Measurements from ENCODE around the gene TUBB6.

Gene TUBB6

DNA sequence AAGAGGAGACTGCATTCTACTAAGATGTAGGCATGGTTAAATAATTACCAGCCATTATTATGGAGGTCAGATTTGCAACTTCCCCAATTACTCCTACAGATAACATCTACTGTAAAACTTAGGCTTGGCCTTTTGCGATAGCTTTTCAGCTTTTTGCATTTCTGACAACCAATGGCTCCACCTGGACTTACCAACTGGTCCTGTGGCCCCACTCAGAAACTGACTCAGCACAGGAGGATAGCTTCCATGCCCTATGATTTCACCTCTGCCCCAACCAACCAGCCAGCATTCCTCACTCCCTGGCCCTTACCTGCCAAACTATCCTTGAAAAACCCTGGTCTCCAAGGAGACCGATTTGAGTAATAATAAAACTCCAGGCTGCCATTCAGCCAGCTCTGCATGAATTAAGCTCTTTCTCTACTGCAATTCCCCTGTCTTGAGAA, 28.2 kb downstream of the TUBB6 start:
- ChIA-PET POLR2A (interaction anchor here (2.4 kb wide), 1 partner anchor 41 kb away, joined by 8 read pairs; the partner anchor contains the start of gene AFG3L2), CTCF (interaction anchor here (0.7 to 2.4 kb wide), 2 partner anchors 9 to 91 kb away, joined by 3 to 18 read pairs; no protein-coding TSS in a partner anchor)
- TF ChIP-seq ZNF426 (tag by site-specific recombination; IDR thresholded peaks at IDR 0.05) (no peak), ZNF138 (tag by site-specific recombination; IDR thresholded peaks at IDR 0.05; ENCODE audit: borderline replicate concordance) (no peak), ZIC2 (tag by site-specific recombination; IDR thresholded peaks at IDR 0.05) (0 out of 2 replicates have a peak, but pooled peaks have one; percentile 6)
- TF ChIP-seq, protein P1, sequence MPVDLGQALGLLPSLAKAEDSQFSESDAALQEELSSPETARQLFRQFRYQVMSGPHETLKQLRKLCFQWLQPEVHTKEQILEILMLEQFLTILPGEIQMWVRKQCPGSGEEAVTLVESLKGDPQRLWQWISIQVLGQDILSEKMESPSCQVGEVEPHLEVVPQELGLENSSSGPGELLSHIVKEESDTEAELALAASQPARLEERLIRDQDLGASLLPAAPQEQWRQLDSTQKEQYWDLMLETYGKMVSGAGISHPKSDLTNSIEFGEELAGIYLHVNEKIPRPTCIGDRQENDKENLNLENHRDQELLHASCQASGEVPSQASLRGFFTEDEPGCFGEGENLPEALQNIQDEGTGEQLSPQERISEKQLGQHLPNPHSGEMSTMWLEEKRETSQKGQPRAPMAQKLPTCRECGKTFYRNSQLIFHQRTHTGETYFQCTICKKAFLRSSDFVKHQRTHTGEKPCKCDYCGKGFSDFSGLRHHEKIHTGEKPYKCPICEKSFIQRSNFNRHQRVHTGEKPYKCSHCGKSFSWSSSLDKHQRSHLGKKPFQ (tag by site-specific recombination; IDR thresholded peaks at IDR 0.05) = no peak
- no peak overlapping the region for H3K27ac ChIP-seq (ENCODE audit: extremely low read depth, low read depth, low read length)
- no peaks in the 10 kb centered on the region for H3K9me3 ChIP-seq (ENCODE audit: control insufficient read depth, insufficient read depth, low read depth, low read length)
- peaks cover 33 to 60% of the 10 kb centered on the region in 2 experiments for H3K36me3 ChIP-seq (ENCODE audit: control insufficient read depth in 2 of 2, insufficient read depth in 1 of 2, low read length in 2 of 2)
- peaks cover 13% of the 10 kb centered on the region; the same call in 1 of the 2 replicates for H3K4me1 ChIP-seq (ENCODE audit: control insufficient read depth, insufficient read depth, low read length)
- H3K4me3 ChIP-seq (ENCODE audit: low read depth, low read length) = no peak overlapping the region

DNA sequence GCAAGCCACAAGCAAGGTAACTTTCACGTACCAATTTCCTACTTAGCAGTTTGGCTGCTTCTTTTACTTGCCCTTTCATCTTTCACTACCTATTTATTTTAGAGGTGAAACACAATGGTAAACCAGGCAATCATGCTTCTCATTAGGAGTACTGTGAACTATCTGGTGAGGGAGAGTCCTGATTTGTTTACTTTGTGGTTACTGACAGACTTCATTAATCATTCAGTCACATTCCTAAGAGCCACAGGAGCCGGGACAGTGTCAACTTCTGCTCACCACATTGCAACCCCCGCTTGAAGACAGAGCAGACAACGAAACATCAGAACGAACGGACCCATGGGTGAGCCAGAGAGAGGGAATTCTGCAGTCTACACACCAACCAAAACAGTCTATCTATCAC, 28.8 kb downstream of the TUBB6 start:
- no peaks in the 10 kb centered on the region for H3K9me3 ChIP-seq (ENCODE audit: control insufficient read depth, insufficient read depth, low read depth, low read length)
- ChIA-PET POLR2A (interaction anchor here (2.4 kb wide), 1 partner anchor 40 kb away, joined by 8 read pairs; the partner anchor contains the start of gene AFG3L2), CTCF (interaction anchor here (0.6 to 2.4 kb wide), 2 partner anchors 9 to 55 kb away, joined by 3 to 18 read pairs; no protein-coding TSS in a partner anchor)
- peaks cover 32 to 67% of the 10 kb centered on the region in 2 experiments for H3K36me3 ChIP-seq (ENCODE audit: control insufficient read depth in 2 of 2, insufficient read depth in 1 of 2, low read length in 2 of 2)
- no peak overlapping the region for H3K4me3 ChIP-seq (ENCODE audit: low read depth, low read length)
- no peak overlapping the region for H3K27ac ChIP-seq (ENCODE audit: extremely low read depth, low read depth, low read length)
- peaks cover 13% of the 10 kb centered on the region; the same call in 1 of the 2 replicates for H3K4me1 ChIP-seq (ENCODE audit: control insufficient read depth, insufficient read depth, low read length)
- TF ChIP-seq ZNF548 (tag by site-specific recombination; IDR thresholded peaks at IDR 0.05) (no peak), IKZF3 (tag by site-specific recombination; IDR thresholded peaks at IDR 0.05) (0 out of 2 replicates have a peak, but pooled peaks have one; percentile 19), ZNF596 (tag by site-specific recombination; IDR thresholded peaks at IDR 0.05) (no peak), KLF7 (tag by site-specific recombination; IDR thresholded peaks at IDR 0.05; ENCODE audit: borderline replicate concordance) (no peak), BCL11A (tag by site-specific recombination; IDR thresholded peaks at IDR 0.05; ENCODE audit: low read depth) (no peak), SALL2 (tag by site-specific recombination; IDR thresholded peaks at IDR 0.05; ENCODE audit: borderline replicate concordance) (no peak), OSR2 (tag by site-specific recombination; IDR thresholded peaks at IDR 0.05) (peak; percentile 93), SCRT2 (tag by site-specific recombination; IDR thresholded peaks at IDR 0.05) (no peak), BCL11B (tag by site-specific recombination; IDR thresholded peaks at IDR 0.05; ENCODE audit: low read depth) (no peak), ZNF354C (tag by site-specific recombination; IDR thresholded peaks at IDR 0.05; ENCODE audit: borderline replicate concordance, low read depth) (no peak), ZNF324 (tag by site-specific recombination; IDR thresholded peaks at IDR 0.05) (no peak), ZFHX2 (tag by site-specific recombination; conservative IDR thresholded peaks at IDR 0.05) (no peak), ZNF514 (tag by site-specific recombination; IDR thresholded peaks at IDR 0.05) (no peak), ZNF37A (tag by site-specific recombination; IDR thresholded peaks at IDR 0.05) (no peak), ZNF221 (tag by site-specific recombination; IDR thresholded peaks at IDR 0.05; ENCODE audit: borderline replicate concordance) (no peak), ZNF169 (tag by site-specific recombination; IDR thresholded peaks at IDR 0.05) (no peak), ZNF626 (tag by site-specific recombination; IDR thresholded peaks at IDR 0.05) (no peak), ZNF670 (tag by site-specific recombination; IDR thresholded peaks at IDR 0.05; ENCODE audit: low read depth) (no peak), ZNF629 (tag by site-specific recombination; IDR thresholded peaks at IDR 0.05) (no peak), ZSCAN16 (tag by site-specific recombination; IDR thresholded peaks at IDR 0.05) (no peak), ZNF639 (tag by site-specific recombination; IDR thresholded peaks at IDR 0.05) (no peak), ZNF544 (tag by site-specific recombination; IDR thresholded peaks at IDR 0.05) (no peak), ZNF501 (tag by site-specific recombination; IDR thresholded peaks at IDR 0.05) (no peak), KLF9 (tag by site-specific recombination; IDR thresholded peaks at IDR 0.05; ENCODE audit: low read depth) (no peak), ZNF248 (tag by site-specific recombination; IDR thresholded peaks at IDR 0.05) (no peak), ZNF398 (tag by site-specific recombination; IDR thresholded peaks at IDR 0.05) (no peak), ZNF175 (tag by site-specific recombination; IDR thresholded peaks at IDR 0.05) (no peak), GLI4 (tag by site-specific recombination; IDR thresholded peaks at IDR 0.05) (no peak), ZNF549 (tag by site-specific recombination; IDR thresholded peaks at IDR 0.05) (no peak)
